Measurements from ENCODE around the gene BCAS3.

Gene BCAS3

GRCh38 chr17:60641126-60641525, 36.5 kb upstream of the BCAS3 start:
- no peak overlapping the region for H4K8ac ChIP-seq (ENCODE audit: low read length)
- no peak overlapping the region for H2BK120ac ChIP-seq (ENCODE audit: low read depth, low read length)
- H2AK5ac ChIP-seq (ENCODE audit: low read length, severe bottlenecking) = no peak overlapping the region
- H3K18ac ChIP-seq (ENCODE audit: low read depth in 1 of 2, low read length in 2 of 2) = no peak overlapping the region
- no peak overlapping the region for H2AFZ ChIP-seq (ENCODE audit: low read depth, low read length)
- no peak overlapping the region for H2BK5ac ChIP-seq (ENCODE audit: low read depth, low read length, poor library complexity, severe bottlenecking)
- H3K23ac ChIP-seq (ENCODE audit: low read length in 2 of 2) = no peak overlapping the region
- H3K4me3 ChIP-seq (ENCODE audit: insufficient read depth in 1 of 2, low read depth in 1 of 2, low read length in 2 of 2) = no peak overlapping the region
- WGBS = 87% methylated on average over 3 of the region's 3 CpGs
- H3K36me3 ChIP-seq (ENCODE audit: control insufficient read depth in 1 of 2, insufficient read depth in 2 of 2, low read depth in 1 of 2, low read length in 2 of 2) = peaks cover 16 to 36% of the 10 kb centered on the region in 2 experiments
- H3K4me1 ChIP-seq (ENCODE audit: control insufficient read depth, insufficient read depth, low read depth, low read length) = no peaks in the 10 kb centered on the region
- H2BK12ac ChIP-seq (ENCODE audit: low read length in 2 of 2) = no peak overlapping the region
- no peak for DNase-seq
- peaks cover 25% of the 10 kb centered on the region for H3K79me1 ChIP-seq (replicated peaks; ENCODE audit: low read length, poor library complexity, severe bottlenecking)
- H4K91ac ChIP-seq (ENCODE audit: low read length) = no peak overlapping the region
- no peaks in the 10 kb centered on the region for H3K27me3 ChIP-seq (ENCODE audit: control insufficient read depth in 1 of 2, insufficient read depth in 1 of 2, low read length in 2 of 2)
- H3K9me3 ChIP-seq (ENCODE audit: control insufficient read depth, low read length) = no peaks in the 10 kb centered on the region
- H2BK15ac ChIP-seq (ENCODE audit: low read depth, poor library complexity, severe bottlenecking) = no peak overlapping the region
- no peak overlapping the region for H3K4me2 ChIP-seq (ENCODE audit: low read length, poor library complexity, severe bottlenecking)
- no peak overlapping the region for H3K27ac ChIP-seq (ENCODE audit: low read length, poor library complexity, severe bottlenecking)
- H3K9ac ChIP-seq (ENCODE audit: low read length) = peak overlapping the region; percentile 53
- H3K4ac ChIP-seq (ENCODE audit: low read depth in 1 of 2, low read length in 2 of 2) = no peak overlapping the region
- no peak overlapping the region for H3K14ac ChIP-seq (ENCODE audit: low read length in 2 of 2)

- Histone ChIP-seq H2AFZ (ENCODE audit: low read depth, low read length) (no peak overlapping the region), H2BK5ac (ENCODE audit: low read depth, low read length, poor library complexity, severe bottlenecking) (no peak overlapping the region), H3K27ac (ENCODE audit: low read length, poor library complexity, severe bottlenecking) (no peak overlapping the region), H2BK12ac (ENCODE audit: low read length in 2 of 2) (no peak overlapping the region), H3K23ac (ENCODE audit: low read length in 2 of 2) (no peak overlapping the region), H4K91ac (ENCODE audit: low read length) (no peak overlapping the region), H3K4ac (ENCODE audit: low read depth in 1 of 2, low read length in 2 of 2) (no peak overlapping the region), H3K4me1 (ENCODE audit: control insufficient read depth, insufficient read depth, low read depth, low read length) (no peaks in the 10 kb centered on the region), H3K14ac (ENCODE audit: low read length in 2 of 2) (no peak overlapping the region), H3K79me1 (replicated peaks; ENCODE audit: low read length, poor library complexity, severe bottlenecking) (peaks cover 20% of the 10 kb centered on the region), H4K8ac (ENCODE audit: low read length) (no peak overlapping the region), H3K4me3 (ENCODE audit: insufficient read depth in 1 of 2, low read depth in 1 of 2, low read length in 2 of 2) (no peak overlapping the region), H2BK15ac (ENCODE audit: low read depth, poor library complexity, severe bottlenecking) (no peak overlapping the region), H2AK5ac (ENCODE audit: low read length, severe bottlenecking) (no peak overlapping the region), H3K27me3 (ENCODE audit: control insufficient read depth in 1 of 2, insufficient read depth in 1 of 2, low read length in 2 of 2) (no peaks in the 10 kb centered on the region), H3K9ac (ENCODE audit: low read length) (peak overlapping the region; percentile 53), H3K18ac (ENCODE audit: low read depth in 1 of 2, low read length in 2 of 2) (no peak overlapping the region), H3K9me3 (ENCODE audit: control insufficient read depth, low read length) (no peaks in the 10 kb centered on the region), H2BK120ac (ENCODE audit: low read depth, low read length) (no peak overlapping the region), H3K36me3 (ENCODE audit: control insufficient read depth in 1 of 2, insufficient read depth in 2 of 2, low read depth in 1 of 2, low read length in 2 of 2) (peaks cover 14 to 29% of the 10 kb centered on the region in 2 experiments), H3K4me2 (ENCODE audit: low read length, poor library complexity, severe bottlenecking) (no peak overlapping the region)
- DNase-seq = peak; percentile 91
- no CpG with 5 or more reads among the region's 1 CpG for WGBS
Observed at GRCh38 chr17:60641810-60642220, 35.8 kb upstream of the BCAS3 start.

- H3K4me1 ChIP-seq (ENCODE audit: control insufficient read depth, insufficient read depth, low read depth, low read length) = no peaks in the 10 kb centered on the region
- H3K9ac ChIP-seq (ENCODE audit: low read length) = no peak overlapping the region
- no peaks in the 10 kb centered on the region for H3K27me3 ChIP-seq (ENCODE audit: control insufficient read depth in 1 of 2, insufficient read depth in 1 of 2, low read length in 2 of 2)
- H2BK12ac ChIP-seq (ENCODE audit: low read length in 2 of 2) = no peak overlapping the region
- no peak overlapping the region for H4K91ac ChIP-seq (ENCODE audit: low read length)
- H3K79me1 ChIP-seq (replicated peaks; ENCODE audit: low read length, poor library complexity, severe bottlenecking) = peaks cover 19% of the 10 kb centered on the region
- H2BK120ac ChIP-seq (ENCODE audit: low read depth, low read length) = no peak overlapping the region
- no peak overlapping the region for H3K4ac ChIP-seq (ENCODE audit: low read depth in 1 of 2, low read length in 2 of 2)
- no peak overlapping the region for H4K8ac ChIP-seq (ENCODE audit: low read length)
- H2BK15ac ChIP-seq (ENCODE audit: low read depth, poor library complexity, severe bottlenecking) = no peak overlapping the region
- no peak overlapping the region for H3K18ac ChIP-seq (ENCODE audit: low read depth in 1 of 2, low read length in 2 of 2)
- H2AK5ac ChIP-seq (ENCODE audit: low read length, severe bottlenecking) = no peak overlapping the region
- no peak overlapping the region for H3K27ac ChIP-seq (ENCODE audit: low read length, poor library complexity, severe bottlenecking)
- no peak overlapping the region for H2BK5ac ChIP-seq (ENCODE audit: low read depth, low read length, poor library complexity, severe bottlenecking)
- peaks cover 9 to 41% of the 10 kb centered on the region in 2 experiments for H3K36me3 ChIP-seq (ENCODE audit: control insufficient read depth in 1 of 2, insufficient read depth in 2 of 2, low read depth in 1 of 2, low read length in 2 of 2)
- H3K4me2 ChIP-seq (ENCODE audit: low read length, poor library complexity, severe bottlenecking) = no peak overlapping the region
- no peak overlapping the region for H3K14ac ChIP-seq (ENCODE audit: low read length in 2 of 2)
- no peaks in the 10 kb centered on the region for H3K9me3 ChIP-seq (ENCODE audit: control insufficient read depth, low read length)
- H3K23ac ChIP-seq (ENCODE audit: low read length in 2 of 2) = no peak overlapping the region
- WGBS = 98% methylated on average over 3 of the region's 3 CpGs
- DNase-seq = no peak
- no peak overlapping the region for H2AFZ ChIP-seq (ENCODE audit: low read depth, low read length)
- no peak overlapping the region for H3K4me3 ChIP-seq (ENCODE audit: insufficient read depth in 1 of 2, low read depth in 1 of 2, low read length in 2 of 2)
Observed at GRCh38 chr17:60645918-60646523, 31.6 kb upstream of the BCAS3 start.

GRCh38 chr17:60646701-60647100, 30.9 kb upstream of the BCAS3 start:
- no peak overlapping the region for H3K23ac ChIP-seq (ENCODE audit: low read length in 2 of 2)
- H3K4me1 ChIP-seq (ENCODE audit: control insufficient read depth, insufficient read depth, low read depth, low read length) = no peaks in the 10 kb centered on the region
- no peak overlapping the region for H3K4me3 ChIP-seq (ENCODE audit: insufficient read depth in 1 of 2, low read depth in 1 of 2, low read length in 2 of 2)
- H2BK5ac ChIP-seq (ENCODE audit: low read depth, low read length, poor library complexity, severe bottlenecking) = no peak overlapping the region
- no peak overlapping the region for H2AFZ ChIP-seq (ENCODE audit: low read depth, low read length)
- no peak for DNase-seq
- no peak overlapping the region for H3K9ac ChIP-seq (ENCODE audit: low read length)
- H2AK5ac ChIP-seq (ENCODE audit: low read length, severe bottlenecking) = no peak overlapping the region
- no peak overlapping the region for H3K4me2 ChIP-seq (ENCODE audit: low read length, poor library complexity, severe bottlenecking)
- no peak overlapping the region for H3K27ac ChIP-seq (ENCODE audit: low read length, poor library complexity, severe bottlenecking)
- no peak overlapping the region for H4K91ac ChIP-seq (ENCODE audit: low read length)
- H3K36me3 ChIP-seq (ENCODE audit: control insufficient read depth in 1 of 2, insufficient read depth in 2 of 2, low read depth in 1 of 2, low read length in 2 of 2) = peaks cover 9 to 45% of the 10 kb centered on the region in 2 experiments
- H3K4ac ChIP-seq (ENCODE audit: low read depth in 1 of 2, low read length in 2 of 2) = no peak overlapping the region
- no peak overlapping the region for H2BK120ac ChIP-seq (ENCODE audit: low read depth, low read length)
- peaks cover 19% of the 10 kb centered on the region for H3K79me1 ChIP-seq (replicated peaks; ENCODE audit: low read length, poor library complexity, severe bottlenecking)
- no peaks in the 10 kb centered on the region for H3K9me3 ChIP-seq (ENCODE audit: control insufficient read depth, low read length)
- no peak overlapping the region for H4K8ac ChIP-seq (ENCODE audit: low read length)
- no peaks in the 10 kb centered on the region for H3K27me3 ChIP-seq (ENCODE audit: control insufficient read depth in 1 of 2, insufficient read depth in 1 of 2, low read length in 2 of 2)
- H2BK12ac ChIP-seq (ENCODE audit: low read length in 2 of 2) = no peak overlapping the region
- H3K14ac ChIP-seq (ENCODE audit: low read length in 2 of 2) = no peak overlapping the region
- 92% methylated on average over 3 of the region's 3 CpGs for WGBS
- no peak overlapping the region for H3K18ac ChIP-seq (ENCODE audit: low read depth in 1 of 2, low read length in 2 of 2)
- no peak overlapping the region for H2BK15ac ChIP-seq (ENCODE audit: low read depth, poor library complexity, severe bottlenecking)

All from mesenchymal stem cell (in vitro differentiated cells and primary cell).